BLaER1 (cell line): ENCODE data around the gene FBRS.
A peak's percentile ranks its signal among the peaks of the same experiment; 100 is the strongest.

Source experiments
- H3K27ac ChIP-seq: shearing (Covaris generic); formaldehyde crosslinking; 2 replicates; pipeline ENCODE4 v1.8.1; 2022
- H3K27me3 ChIP-seq: shearing (Covaris generic); formaldehyde crosslinking; 2 replicates; pipeline ENCODE4 v1.8.1; 2022
- H3K36me3 ChIP-seq: shearing (Covaris generic); formaldehyde crosslinking; 2 replicates; pipeline ENCODE4 v1.8.1; 2022
- H3K4me1 ChIP-seq: shearing (Covaris generic); formaldehyde crosslinking; 2 replicates; pipeline ENCODE4 v1.8.1; 2022
- H3K4me2 ChIP-seq: shearing (Covaris generic); formaldehyde crosslinking; 2 replicates; pipeline ENCODE4 v1.8.1; 2022
- H3K4me3 ChIP-seq: shearing (Covaris generic); formaldehyde crosslinking; 2 replicates; pipeline ENCODE4 v1.8.1; 2022
- H3K9ac ChIP-seq: shearing (Covaris generic); formaldehyde crosslinking; 2 replicates; pipeline ENCODE4 v1.8.1; 2022
- H3K9me3 ChIP-seq: shearing (Covaris generic); formaldehyde crosslinking; 2 replicates; pipeline ENCODE4 v1.8.1; 2022
- H4K20me1 ChIP-seq: shearing (Covaris generic); formaldehyde crosslinking; 2 replicates; pipeline ENCODE4 v1.8.1; 2022
- Cebpa-rat ChIP-seq: shearing (Covaris generic); IDR thresholded peaks from 2 replicates; pipeline ENCODE4 v1.8.1; 2022

Gene FBRS

GRCh38 chr16:30657866-30658730 lies at the start of gene FBRS:
Gene FBRS (plus strand): TSS chr16:30658431. CDS start chr16:30659519, 1,088 bp downstream.
- Histone ChIP-seq H3K4me3 (peak within 1 kb of the TSS; percentile 93), H3K9me3 (no peaks in the 10 kb centered on the region), H3K27me3 (no peaks in the 10 kb centered on the region), H3K9ac (peak within 1 kb of the TSS; percentile 94), H3K36me3 (peaks cover 52% of the 10 kb centered on the region), H3K27ac (peak within 1 kb of the TSS; percentile 97), H4K20me1 (peaks cover 39% of the 10 kb centered on the region), H3K4me1 (peaks cover 40% of the 10 kb centered on the region), H3K4me2 (peak within 1 kb of the TSS; percentile 92)
- TF ChIP-seq Cebpa-rat = no peak

GRCh38 chr16:30609002-30609925 lies 49.0 kb upstream of the FBRS start:
- H3K4me1 ChIP-seq = peaks cover 30% of the 10 kb centered on the region
- peaks cover 41% of the 10 kb centered on the region for H3K36me3 ChIP-seq
- peak overlapping the region; percentile 87 for H3K4me3 ChIP-seq
- no peak for TF ChIP-seq Cebpa-rat
- H3K27me3 ChIP-seq = no peaks in the 10 kb centered on the region
- H3K9ac ChIP-seq = peak overlapping the region; percentile 98
- H3K9me3 ChIP-seq = no peaks in the 10 kb centered on the region
- peak overlapping the region; percentile 92 for H3K4me2 ChIP-seq
- H4K20me1 ChIP-seq = 0 out of 2 replicates have a peak, but pooled peaks cover 5% of the 10 kb centered on the region
- H3K27ac ChIP-seq = peak overlapping the region; percentile 99

- H3K27me3 ChIP-seq = no peaks in the 10 kb centered on the region
- peaks cover 32% of the 10 kb centered on the region for H3K36me3 ChIP-seq
- peak within 1 kb of the TSS; percentile 98 for H3K9ac ChIP-seq
- H3K27ac ChIP-seq = peak within 1 kb of the TSS; percentile 99
- H3K4me3 ChIP-seq = peak within 1 kb of the TSS; percentile 87
- no peak for TF ChIP-seq Cebpa-rat
- H3K4me2 ChIP-seq = peak within 1 kb of the TSS; percentile 92
- H4K20me1 ChIP-seq = no peaks in the 10 kb centered on the region
- H3K9me3 ChIP-seq = peaks cover under 1% of the 10 kb centered on the region; the same call in 1 of the 2 replicates
- peaks cover 30% of the 10 kb centered on the region for H3K4me1 ChIP-seq
Observed at GRCh38 chr16:30609926-30610839, 48.0 kb upstream of the FBRS start, which contains the start of gene ZNF689. Gene ZNF689 (minus strand): TSS chr16:30610389. CDS start chr16:30610041, 348 bp downstream.

- H3K4me3 ChIP-seq = no peak overlapping the region
- no peak for TF ChIP-seq Cebpa-rat
- H4K20me1 ChIP-seq = no peaks in the 10 kb centered on the region
- H3K4me2 ChIP-seq = no peak overlapping the region
- H3K27ac ChIP-seq = no peak overlapping the region
- H3K9me3 ChIP-seq = peaks cover 36% of the 10 kb centered on the region
- no peak overlapping the region for H3K9ac ChIP-seq
- H3K27me3 ChIP-seq = no peaks in the 10 kb centered on the region
- no peaks in the 10 kb centered on the region for H3K36me3 ChIP-seq
- H3K4me1 ChIP-seq = peaks cover 36% of the 10 kb centered on the region
Observed at GRCh38 chr16:30615358-30616091, 42.7 kb upstream of the FBRS start.

GRCh38 chr16:30619202-30619601 lies 39.0 kb upstream of the FBRS start:
- Histone ChIP-seq H3K9ac (no peak overlapping the region), H3K27me3 (no peaks in the 10 kb centered on the region), H3K4me3 (no peak overlapping the region), H3K36me3 (no peaks in the 10 kb centered on the region), H3K27ac (peak overlapping the region; percentile 20), H3K4me2 (peak overlapping the region; percentile 39), H3K4me1 (peaks cover 27% of the 10 kb centered on the region), H4K20me1 (no peaks in the 10 kb centered on the region), H3K9me3 (peaks cover 45% of the 10 kb centered on the region)
- peak; percentile 48; the same call in 1 of the 2 replicates for TF ChIP-seq Cebpa-rat

GRCh38 chr16:30619638-30620037 lies 38.6 kb upstream of the FBRS start:
- Histone ChIP-seq H3K36me3 (no peaks in the 10 kb centered on the region), H3K27me3 (no peaks in the 10 kb centered on the region), H3K27ac (peak overlapping the region; percentile 20), H3K4me2 (peak overlapping the region; percentile 39), H3K4me1 (peaks cover 27% of the 10 kb centered on the region), H4K20me1 (no peaks in the 10 kb centered on the region), H3K9me3 (peaks cover 49% of the 10 kb centered on the region), H3K9ac (no peak overlapping the region), H3K4me3 (no peak overlapping the region)
- no peak for TF ChIP-seq Cebpa-rat

- Histone ChIP-seq H3K4me3 (no peak overlapping the region), H3K9ac (no peak overlapping the region), H3K27ac (peak overlapping the region; percentile 20; the same call in 1 of the 2 replicates), H3K27me3 (no peaks in the 10 kb centered on the region), H3K4me2 (0 out of 2 replicates have a peak overlapping the region, but pooled peaks have one; percentile 4), H3K4me1 (peaks cover 27% of the 10 kb centered on the region), H4K20me1 (no peaks in the 10 kb centered on the region), H3K36me3 (no peaks in the 10 kb centered on the region), H3K9me3 (peaks cover 49% of the 10 kb centered on the region)
- no peak for TF ChIP-seq Cebpa-rat
Observed at GRCh38 chr16:30620169-30620568, 38.1 kb upstream of the FBRS start.

GRCh38 chr16:30621765-30622164 lies 36.5 kb upstream of the FBRS start:
- no peak for TF ChIP-seq Cebpa-rat
- H3K4me2 ChIP-seq = no peak overlapping the region

More at GRCh38 chr16:30621765-30622164, 36.5 kb upstream of the FBRS start:
- no peaks in the 10 kb centered on the region for H3K36me3 ChIP-seq
- no peak overlapping the region for H3K9ac ChIP-seq
- peaks cover 34% of the 10 kb centered on the region for H3K4me1 ChIP-seq
- no peak overlapping the region for H3K27ac ChIP-seq
- no peaks in the 10 kb centered on the region for H3K27me3 ChIP-seq
- H3K4me3 ChIP-seq = no peak overlapping the region
- H3K9me3 ChIP-seq = peaks cover 35% of the 10 kb centered on the region
- no peaks in the 10 kb centered on the region for H4K20me1 ChIP-seq
